ENCODE measurements around the gene CCDC110.
"Not testable (repeated sequence)": the region's sequence is repeated elsewhere in the genome, so short reads cannot be mapped to it uniquely, and the experiment has no call there.

The CCDC110 gene

GRCh38 chr4:185471235-185472102 lies at the start of gene CCDC110:
CCDC110 (minus strand) TSS chr4:185471733; CDS start chr4:185471683, 50 bp downstream.
- DNase-seq: peak; percentile 71 to 77

GRCh38 chr4:185520119-185520518 lies 48.6 kb upstream of the CCDC110 start:
- DNase-seq: no peak

- DNase-seq: no peak
Measured at GRCh38 chr4:185518494-185518893, 47.0 kb upstream of the CCDC110 start.

GRCh38 chr4:185518069-185518468 lies 46.5 kb upstream of the CCDC110 start:
- no peak for DNase-seq

GRCh38 chr4:185515248-185515647 lies 43.7 kb upstream of the CCDC110 start:
- no peak for DNase-seq

- DNase-seq: no peak
Measured at GRCh38 chr4:185514182-185514697, 42.7 kb upstream of the CCDC110 start.

- no peak for DNase-seq
Measured at GRCh38 chr4:185513489-185514181, 42.1 kb upstream of the CCDC110 start.

GRCh38 chr4:185512516-185512915 lies 41.0 kb upstream of the CCDC110 start:
- DNase-seq: no peak

- DNase-seq: not testable (repeated sequence)
Measured at GRCh38 chr4:185511243-185511642, 39.7 kb upstream of the CCDC110 start.

GRCh38 chr4:185510806-185511205 lies 39.3 kb upstream of the CCDC110 start:
- no peak for DNase-seq

GRCh38 chr4:185508181-185508580 lies 36.6 kb upstream of the CCDC110 start:
- peak in 1 of 2 experiments; percentile 23 for DNase-seq

GRCh38 chr4:185506422-185506821 lies 34.9 kb upstream of the CCDC110 start:
- DNase-seq: no peak

GRCh38 chr4:185504098-185505047 lies 32.8 kb upstream of the CCDC110 start:
- DNase-seq: no peak

- DNase-seq: no peak
Measured at GRCh38 chr4:185502386-185502785, 30.9 kb upstream of the CCDC110 start.

- DNase-seq: no peak
Measured at GRCh38 chr4:185500576-185500975, 29.0 kb upstream of the CCDC110 start.

GRCh38 chr4:185500035-185500434 lies 28.5 kb upstream of the CCDC110 start:
- DNase-seq: no peak

- DNase-seq: no peak
Measured at GRCh38 chr4:185488650-185489049, 17.1 kb upstream of the CCDC110 start.

GRCh38 chr4:185481401-185481800 lies 9.9 kb upstream of the CCDC110 start:
- no peak for DNase-seq

- no peak for DNase-seq
Measured at GRCh38 chr4:185480016-185480732, 8.6 kb upstream of the CCDC110 start.

- no peak for DNase-seq
Measured at GRCh38 chr4:185479507-185479971, 8.0 kb upstream of the CCDC110 start.

- DNase-seq: no peak
Measured at GRCh38 chr4:185473247-185473646, 1.7 kb upstream of the CCDC110 start.

GRCh38 chr4:185472103-185472542 lies 590 bp upstream of the CCDC110 start:
- no peak for DNase-seq
